ENCODE measurements around the gene SOX11.

DNA sequence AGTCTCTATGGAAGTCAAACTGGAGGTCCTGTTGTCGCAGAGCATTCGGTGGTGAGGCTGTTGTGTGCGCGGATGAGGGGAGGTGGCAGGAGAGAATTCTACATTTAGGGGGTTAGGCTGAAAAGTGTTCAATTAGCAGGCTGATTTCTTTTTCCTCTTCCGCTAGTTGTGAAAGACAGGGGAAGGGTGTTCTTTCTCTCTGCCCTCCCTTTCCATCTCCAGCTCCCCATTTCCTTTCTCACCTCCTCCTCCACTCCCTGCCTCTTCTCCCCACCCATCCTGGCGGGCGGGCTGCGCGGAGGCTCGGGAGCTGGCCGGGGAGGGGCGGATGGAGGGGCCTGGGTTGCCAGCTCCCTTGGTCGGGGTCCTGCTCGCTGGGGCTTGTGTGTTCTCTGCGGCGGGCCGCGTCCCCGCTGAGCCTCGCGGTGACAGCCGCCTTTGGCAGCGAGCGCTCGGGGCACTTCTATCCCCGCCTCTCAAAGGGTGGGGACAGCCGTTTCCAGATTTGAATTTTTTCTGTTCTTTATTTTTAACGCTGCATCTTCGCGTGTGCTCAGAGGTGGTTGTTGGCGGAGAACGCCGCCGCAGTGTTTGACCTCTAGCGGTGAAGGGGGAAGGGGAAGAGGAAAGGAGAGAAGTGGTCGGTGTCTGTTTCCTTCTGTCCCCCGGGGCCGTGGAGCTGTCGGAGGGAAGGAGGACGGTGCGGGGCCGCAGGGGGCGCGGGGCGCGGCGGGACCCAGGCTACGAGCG, 3.6 kb downstream of the SOX11 start:
- TF ChIP-seq, protein P1, sequence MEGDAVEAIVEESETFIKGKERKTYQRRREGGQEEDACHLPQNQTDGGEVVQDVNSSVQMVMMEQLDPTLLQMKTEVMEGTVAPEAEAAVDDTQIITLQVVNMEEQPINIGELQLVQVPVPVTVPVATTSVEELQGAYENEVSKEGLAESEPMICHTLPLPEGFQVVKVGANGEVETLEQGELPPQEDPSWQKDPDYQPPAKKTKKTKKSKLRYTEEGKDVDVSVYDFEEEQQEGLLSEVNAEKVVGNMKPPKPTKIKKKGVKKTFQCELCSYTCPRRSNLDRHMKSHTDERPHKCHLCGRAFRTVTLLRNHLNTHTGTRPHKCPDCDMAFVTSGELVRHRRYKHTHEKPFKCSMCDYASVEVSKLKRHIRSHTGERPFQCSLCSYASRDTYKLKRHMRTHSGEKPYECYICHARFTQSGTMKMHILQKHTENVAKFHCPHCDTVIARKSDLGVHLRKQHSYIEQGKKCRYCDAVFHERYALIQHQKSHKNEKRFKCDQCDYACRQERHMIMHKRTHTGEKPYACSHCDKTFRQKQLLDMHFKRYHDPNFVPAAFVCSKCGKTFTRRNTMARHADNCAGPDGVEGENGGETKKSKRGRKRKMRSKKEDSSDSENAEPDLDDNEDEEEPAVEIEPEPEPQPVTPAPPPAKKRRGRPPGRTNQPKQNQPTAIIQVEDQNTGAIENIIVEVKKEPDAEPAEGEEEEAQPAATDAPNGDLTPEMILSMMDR (IDR thresholded peaks at IDR 0.05; ENCODE audit: insufficient read depth, low read length, poor library complexity, severe bottlenecking), result no peak
- TF ChIP-seq EZH2phosphoT487 (conservative IDR thresholded peaks at IDR 0.05; ENCODE audit: low read length), result no peak
